Activated B cell treated with CpG ODN at 0.5 μM for 24 hours (primary cell): ENCODE data around the gene ZNF268. TPM values are rescaled to one million over a fixed set of nuclear protein-coding genes. Genes with fewer than 3 reads are reported as not detected.

Experiments used
- ATAC-seq: fragments of 200-7000 bp; cut with Tn5 transposase; one replicate; pipeline ENCODE4 v1.10.0; 2021; ENCODE audit warnings: low read depth, mild to moderate bottlenecking, moderate library complexity
- CTCF ChIA-PET: fragments of 350-600 bp; sonication (Branson Sonifier 250); formaldehyde crosslinking; loops from one replicate; lab custom pipeline; 2021; ENCODE audit warnings: antibody characterized with exemption; lab: Charles Lee
- POLR2A ChIA-PET: fragments of 350-600 bp; sonication (Branson Sonifier 250); formaldehyde crosslinking; loops from one replicate; lab custom pipeline; 2021; ENCODE audit warnings: antibody characterized with exemption; lab: Charles Lee
- DNase-seq: peaks from one replicate; pipeline ENCODE4 v3.0.0; 2022
- H3K27ac Mint-ChIP-seq: one replicate; pipeline ENCODE4 v1.8.0; 2020; ENCODE audit warnings: mixed read lengths
- H3K27me3 Mint-ChIP-seq: one replicate; pipeline ENCODE4 v1.8.0; 2021; ENCODE audit warnings: mixed read lengths
- H3K36me3 Mint-ChIP-seq: one replicate; pipeline ENCODE4 v1.8.0; 2021; ENCODE audit warnings: low read depth, mixed read lengths
- H3K4me1 Mint-ChIP-seq: one replicate; pipeline ENCODE4 v1.8.0; 2021; ENCODE audit warnings: mixed read lengths
- H3K4me3 Mint-ChIP-seq: one replicate; pipeline ENCODE4 v1.8.0; 2020; ENCODE audit warnings: mild to moderate bottlenecking, mixed read lengths
- H3K9me3 Mint-ChIP-seq: one replicate; pipeline ENCODE4 v1.8.0; 2020; ENCODE audit warnings: mixed read lengths
- CTCF ChIP-seq: fragments of 200-600 bp; IDR thresholded peaks from one replicate; pipeline ENCODE4 v1.8.0; 2022; ENCODE audit warnings: antibody characterized with exemption, mild to moderate bottlenecking
- intact Hi-C: fragments of 100-400 bp; cut with micrococcal nuclease; formaldehyde crosslinking; loops from one replicate; pipeline ENCODE4 v1.15.1; 2024
- total RNA-seq: library from RNA; stranded (reverse); gene quantifications from 2 replicates; pipeline ENCODE4 v1.2.3, GENCODE V29; 2022

The ZNF268 gene
- total RNA-seq, 1 donor from 2014 or later = 29.3 TPM

- ChIA-PET POLR2A (no interaction called here), CTCF (no interaction called here)
- Mint-ChIP-seq H3K36me3 (peaks cover 13% of the 10 kb centered on the region), H3K27ac (no peak overlapping the region), H3K4me3 (no peak overlapping the region), H3K27me3 (no peaks in the 10 kb centered on the region), H3K4me1 (no peaks in the 10 kb centered on the region), H3K9me3 (peaks cover 40% of the 10 kb centered on the region)
- no peak for DNase-seq
- no peak for TF ChIP-seq CTCF
- ATAC-seq = no peak
- intact Hi-C loops = no loop called here
Measured at GRCh38 chr12:133172491-133172890, 8.8 kb upstream of the ZNF268 start.

GRCh38 chr12:133174901-133175300, 6.4 kb upstream of the ZNF268 start:
- no peak for TF ChIP-seq CTCF
- ATAC-seq (no peak), DNase-seq (no peak)
- intact Hi-C loops = no loop called here
- Mint-ChIP-seq H3K4me3 (no peak overlapping the region), H3K36me3 (peaks cover 13% of the 10 kb centered on the region), H3K9me3 (peaks cover 43% of the 10 kb centered on the region), H3K27ac (no peak overlapping the region), H3K4me1 (no peaks in the 10 kb centered on the region), H3K27me3 (no peaks in the 10 kb centered on the region)
- CTCF ChIA-PET = no interaction called here
- POLR2A ChIA-PET = no interaction called here

- H3K27me3 Mint-ChIP-seq = no peaks in the 10 kb centered on the region
- POLR2A ChIA-PET = interaction anchor here (0.7 to 2.7 kb wide), 8 partner anchors 22 to 352 kb away, joined by 3 to 38 read pairs (median 6); partner anchors contain the start of genes CHFR, GOLGA3, ZNF10 and ZNF140
Measured at GRCh38 chr12:133180669-133181068, 626 bp upstream of the ZNF268 start.

GRCh38 chr12:133190176-133190575, 8.9 kb downstream of the ZNF268 start:
- ATAC-seq (no peak), DNase-seq (no peak)
- Mint-ChIP-seq H3K9me3 (peaks cover 67% of the 10 kb centered on the region), H3K27ac (no peak overlapping the region), H3K4me3 (no peak overlapping the region), H3K4me1 (peaks cover 4% of the 10 kb centered on the region), H3K36me3 (peaks cover 100% of the 10 kb centered on the region), H3K27me3 (no peaks in the 10 kb centered on the region)
- ChIA-PET CTCF (no interaction called here), POLR2A (no interaction called here)
- intact Hi-C loops = no loop called here
- TF ChIP-seq CTCF = no peak

More at GRCh38 chr12:133180669-133181068, 626 bp upstream of the ZNF268 start:
- DNase-seq = no peak
- H3K4me1 Mint-ChIP-seq = peaks cover 20% of the 10 kb centered on the region
- CTCF ChIA-PET = interaction anchor here (1.5 to 1.6 kb wide), 2 partner anchors 100 to 194 kb away, joined by 10 to 11 read pairs; partner anchors contain the start of genes ZNF140 and ZNF26
- H3K36me3 Mint-ChIP-seq = peaks cover 56% of the 10 kb centered on the region
- H3K27ac Mint-ChIP-seq = no peak overlapping the region
- intact Hi-C loops = loop anchor here (1.0 kb wide), 5 partner anchors 50 to 224 kb away; partner anchors contain the start of genes ZNF10, ZNF140, ZNF26 and ZNF605
- H3K4me3 Mint-ChIP-seq = peak overlapping the region; percentile 24
- TF ChIP-seq CTCF = no peak
- H3K9me3 Mint-ChIP-seq = peaks cover 41% of the 10 kb centered on the region
- ATAC-seq = no peak

GRCh38 chr12:133192847-133193246, 11.6 kb downstream of the ZNF268 start:
- intact Hi-C loops = no loop called here
- Mint-ChIP-seq H3K36me3 (peaks cover 87% of the 10 kb centered on the region), H3K4me1 (no peaks in the 10 kb centered on the region), H3K27ac (no peak overlapping the region), H3K9me3 (peaks cover 52% of the 10 kb centered on the region), H3K27me3 (no peaks in the 10 kb centered on the region), H3K4me3 (no peak overlapping the region)
- ChIA-PET POLR2A (no interaction called here), CTCF (no interaction called here)
- ATAC-seq (no peak), DNase-seq (no peak)
- TF ChIP-seq CTCF = no peak
